CD4-positive, alpha-beta T cell (primary cell): ENCODE results near the gene ITPRIPL1. TPM values are rescaled to one million over a fixed set of nuclear protein-coding genes. Genes with fewer than 3 reads are reported as not detected.

Source experiments
- ATAC-seq: fragments of 200-7000 bp; cut with Tn5 transposase; one replicate; pipeline ENCODE4 v1.10.0; 2022; ENCODE audit warnings: mild to moderate bottlenecking; ENCODE audit not compliant: poor library complexity
- CTCF ChIA-PET: fragments of 350-600 bp; sonication (Branson Sonifier 250); formaldehyde crosslinking; loops from one replicate; lab custom pipeline; 2021; ENCODE audit warnings: antibody characterized with exemption, inconsistent platforms; lab: Charles Lee
- POLR2A ChIA-PET: fragments of 350-600 bp; sonication (Branson Sonifier 250); formaldehyde crosslinking; loops from one replicate; lab custom pipeline; 2021; ENCODE audit warnings: antibody characterized with exemption, inconsistent platforms; lab: Charles Lee
- DNase-seq, 14 experiments: peaks; one replicate each; pipeline ENCODE4 v3.0.0-alpha.2; 2013 to 2020; ENCODE audit warnings: mixed read lengths in 2 of 14
- H3K27ac ChIP-seq, 2 donors: one replicate each; pipeline versions ENCODE4 v1.5.1 to v1.7.0; 2013; ENCODE audit warnings: low read length in 2 of 2, low read depth in 1 of 2, mild to moderate bottlenecking in 1 of 2
- H3K27me3 ChIP-seq, 2 experiments: 1 replicate in 1 of 2; 2 replicates in 1 of 2; pipeline versions ENCODE4 v1.6.1 to v1.7.0; 2013; ENCODE audit warnings: low read length in 2 of 2, control low read depth in 1 of 2, mild to moderate bottlenecking in 1 of 2, moderate library complexity in 1 of 2; ENCODE audit not compliant: insufficient read depth in 2 of 2, control insufficient read depth in 1 of 2
- H3K36me3 ChIP-seq: one replicate; pipeline ENCODE4 v1.6.1; 2013; ENCODE audit warnings: low read length, control low read depth; ENCODE audit not compliant: insufficient read depth
- H3K4me1 ChIP-seq: one replicate; pipeline ENCODE4 v1.6.1; 2013; ENCODE audit warnings: low read length, control low read depth; ENCODE audit not compliant: insufficient read depth
- H3K4me3 ChIP-seq: one replicate; pipeline ENCODE4 v1.5.1; 2013; ENCODE audit warnings: mild to moderate bottlenecking, low read length, moderate library complexity
- H3K9me3 ChIP-seq, 2 experiments: 1 replicate in 1 of 2; 2 replicates in 1 of 2; pipeline versions ENCODE4 v1.6.1 to v1.7.0; 2013; ENCODE audit warnings: low read length in 2 of 2, mild to moderate bottlenecking in 2 of 2, control low read depth in 1 of 2, moderate library complexity in 1 of 2; ENCODE audit not compliant: control insufficient read depth in 1 of 2, insufficient read depth in 1 of 2
- H3K27ac Mint-ChIP-seq: one replicate; pipeline ENCODE4 v1.8.0; 2020; ENCODE audit warnings: mixed read lengths
- H3K27me3 Mint-ChIP-seq: one replicate; pipeline ENCODE4 v1.8.0; 2021; ENCODE audit warnings: mixed read lengths
- H3K36me3 Mint-ChIP-seq: one replicate; pipeline ENCODE4 v1.8.0; 2021; ENCODE audit warnings: low read depth, mixed read lengths
- H3K4me1 Mint-ChIP-seq: one replicate; pipeline ENCODE4 v1.8.0; 2021; ENCODE audit warnings: low read depth, mixed read lengths
- H3K4me3 Mint-ChIP-seq: one replicate; pipeline ENCODE4 v1.8.0; 2020; ENCODE audit warnings: mild to moderate bottlenecking, mixed read lengths
- H3K9me3 Mint-ChIP-seq: one replicate; pipeline ENCODE4 v1.8.0; 2020; ENCODE audit warnings: mixed read lengths
- intact Hi-C, 2 experiments: fragments of 100-400 bp; cut with DNase I in 1 of 2; cut with micrococcal nuclease in 1 of 2; formaldehyde crosslinking; loops; one replicate each; pipeline versions ENCODE4 v1.15.1 to v1.9.0; 2023 to 2025; cut with DNase I, micrococcal nuclease
- total RNA-seq, 174 experiments: library from RNA in 2 of 174; stranded (reverse) in 2 of 174; gene quantifications; one replicate each; pipeline ENCODE4 v1.2.3 and lab custom pipeline; 2021 to 2026
- TF ChIP-seq, protein P1 (sequence below): fragments of 200-600 bp; IDR thresholded peaks from one replicate; pipeline ENCODE4 v1.8.0; 2022; ENCODE audit warnings: antibody characterized with exemption, mild to moderate bottlenecking

Gene ITPRIPL1
- total RNA-seq, 2 experiments from 2014 or later = 5.1 to 5.7 TPM

DNA sequence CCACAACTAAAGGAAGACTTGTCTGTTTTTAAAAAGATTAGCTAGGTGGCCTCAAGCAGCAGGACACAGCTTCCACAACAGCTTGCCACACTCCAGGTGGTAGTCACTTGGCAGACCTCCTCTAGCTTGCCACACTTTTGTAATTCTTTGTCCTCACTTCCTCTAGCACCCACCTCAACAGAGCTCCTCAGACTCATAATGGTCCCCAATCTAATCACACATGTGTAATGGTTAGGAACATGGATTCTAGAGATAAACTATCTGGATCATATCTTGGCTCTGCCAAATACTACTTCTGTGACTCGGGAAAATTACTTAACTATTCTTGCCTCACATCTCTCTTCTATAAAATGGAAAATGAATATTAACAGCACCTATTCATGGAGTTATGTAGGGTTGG is 23.3 kb upstream of the ITPRIPL1 start:
- POLR2A ChIA-PET = no interaction called here
- no peaks in the 10 kb centered on the region for H3K27me3 ChIP-seq
- no peak overlapping the region for H3K27ac ChIP-seq
- no peaks in the 10 kb centered on the region for H3K9me3 ChIP-seq
- H3K27me3 Mint-ChIP-seq = no peaks in the 10 kb centered on the region
- peak overlapping the region; percentile 31 for H3K4me3 Mint-ChIP-seq
- H3K36me3 Mint-ChIP-seq = peaks cover 92% of the 10 kb centered on the region
- peaks cover 48% of the 10 kb centered on the region for H3K4me1 ChIP-seq
- TF ChIP-seq, protein P1, sequence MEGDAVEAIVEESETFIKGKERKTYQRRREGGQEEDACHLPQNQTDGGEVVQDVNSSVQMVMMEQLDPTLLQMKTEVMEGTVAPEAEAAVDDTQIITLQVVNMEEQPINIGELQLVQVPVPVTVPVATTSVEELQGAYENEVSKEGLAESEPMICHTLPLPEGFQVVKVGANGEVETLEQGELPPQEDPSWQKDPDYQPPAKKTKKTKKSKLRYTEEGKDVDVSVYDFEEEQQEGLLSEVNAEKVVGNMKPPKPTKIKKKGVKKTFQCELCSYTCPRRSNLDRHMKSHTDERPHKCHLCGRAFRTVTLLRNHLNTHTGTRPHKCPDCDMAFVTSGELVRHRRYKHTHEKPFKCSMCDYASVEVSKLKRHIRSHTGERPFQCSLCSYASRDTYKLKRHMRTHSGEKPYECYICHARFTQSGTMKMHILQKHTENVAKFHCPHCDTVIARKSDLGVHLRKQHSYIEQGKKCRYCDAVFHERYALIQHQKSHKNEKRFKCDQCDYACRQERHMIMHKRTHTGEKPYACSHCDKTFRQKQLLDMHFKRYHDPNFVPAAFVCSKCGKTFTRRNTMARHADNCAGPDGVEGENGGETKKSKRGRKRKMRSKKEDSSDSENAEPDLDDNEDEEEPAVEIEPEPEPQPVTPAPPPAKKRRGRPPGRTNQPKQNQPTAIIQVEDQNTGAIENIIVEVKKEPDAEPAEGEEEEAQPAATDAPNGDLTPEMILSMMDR = no peak
- peak overlapping the region; percentile 97 for H3K27ac Mint-ChIP-seq
- peaks cover 78% of the 10 kb centered on the region for H3K36me3 ChIP-seq
- H3K9me3 Mint-ChIP-seq = no peaks in the 10 kb centered on the region
- DNase-seq = no peak
- intact Hi-C loops = no loop called here
- no peak for ATAC-seq
- no peak overlapping the region for H3K4me3 ChIP-seq
- CTCF ChIA-PET = interaction anchor here (1.6 kb wide), 1 partner anchor 43 kb away, joined by 6 read pairs; no protein-coding TSS in a partner anchor
- H3K4me1 Mint-ChIP-seq = peaks cover 69% of the 10 kb centered on the region

DNA sequence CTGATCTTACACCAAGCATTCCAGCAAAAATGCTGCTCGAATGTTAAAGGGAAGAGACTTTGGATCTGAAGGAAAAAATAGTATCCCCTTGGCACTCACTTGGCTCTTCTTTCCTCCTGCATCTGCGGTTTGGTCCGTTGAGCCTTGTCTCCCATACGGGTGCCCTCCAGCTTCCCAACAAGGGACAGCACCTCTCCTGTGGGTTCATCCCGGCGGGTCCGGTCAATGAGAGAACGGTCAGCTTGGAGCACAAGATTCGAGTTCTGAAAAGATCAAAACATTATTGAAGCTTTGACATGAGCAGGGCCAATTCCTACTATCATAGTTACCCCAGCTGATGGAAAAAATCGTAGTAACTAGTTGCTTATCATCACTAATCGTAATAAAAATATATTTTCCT is 20.5 kb upstream of the ITPRIPL1 start:
- POLR2A ChIA-PET = interaction anchor here (0.9 to 4.2 kb wide), 12 partner anchors 9 to 658 kb away, joined by 3 to 59 read pairs (median 8); partner anchors contain the start of genes ITPRIPL1, NCAPH and STARD7
- TF ChIP-seq, protein P1 = no peak
- H3K27ac ChIP-seq = peak overlapping the region; percentile 97
- H3K36me3 ChIP-seq = peaks cover 51% of the 10 kb centered on the region
- CTCF ChIA-PET = interaction anchor here (1.0 to 1.9 kb wide), 6 partner anchors 10 to 103 kb away, joined by 3 to 9 read pairs (median 6); partner anchors contain the start of gene NCAPH
- intact Hi-C loops = loop anchor here (1.0 to 5.0 kb wide), 9 partner anchors 17 to 234 kb away; partner anchors contain the start of genes CIAO1 (in 2 of the 2) and ARID5A (in 1 of the 2)
- H3K27ac Mint-ChIP-seq = peak overlapping the region; percentile 97
- peak overlapping the region; percentile 100 for H3K4me3 ChIP-seq
- no peak for ATAC-seq
- H3K4me3 Mint-ChIP-seq = peak overlapping the region; percentile 94
- DNase-seq = no peak
- no peaks in the 10 kb centered on the region for H3K27me3 ChIP-seq
- H3K4me1 Mint-ChIP-seq = peaks cover 60% of the 10 kb centered on the region
- H3K9me3 Mint-ChIP-seq = no peaks in the 10 kb centered on the region
- peaks cover 48% of the 10 kb centered on the region for H3K4me1 ChIP-seq
- no peaks in the 10 kb centered on the region for H3K9me3 ChIP-seq
- H3K27me3 Mint-ChIP-seq = no peaks in the 10 kb centered on the region
- peaks cover 65% of the 10 kb centered on the region for H3K36me3 Mint-ChIP-seq

GRCh38 chr2:96305091-96305978 is 19.8 kb upstream of the ITPRIPL1 start, which contains the start of gene SNRNP200:
TSS of gene SNRNP200 (minus strand) at chr2:96305546. CDS start at chr2:96305437, 109 bp downstream.
- H3K4me1 ChIP-seq = peaks cover 48% of the 10 kb centered on the region
- H3K9me3 ChIP-seq = no peaks in the 10 kb centered on the region
- H3K27me3 ChIP-seq = no peaks in the 10 kb centered on the region
- H3K27ac Mint-ChIP-seq = peak within 1 kb of the TSS; percentile 97
- DNase-seq (peak; percentile 83 to 97 (median 88)), ATAC-seq (peak; percentile 83)
- peaks cover 46% of the 10 kb centered on the region for H3K36me3 ChIP-seq
- H3K4me1 Mint-ChIP-seq = peaks cover 58% of the 10 kb centered on the region
- TF ChIP-seq, protein P1 = no peak
- peaks cover 58% of the 10 kb centered on the region for H3K36me3 Mint-ChIP-seq
- H3K27ac ChIP-seq = peak within 1 kb of the TSS; percentile 97
- H3K4me3 Mint-ChIP-seq = peak within 1 kb of the TSS; percentile 94
- no peaks in the 10 kb centered on the region for H3K9me3 Mint-ChIP-seq
- CTCF ChIA-PET = interaction anchor here (1.0 to 1.9 kb wide), 6 partner anchors 11 to 102 kb away, joined by 3 to 9 read pairs (median 6); partner anchors contain the start of gene NCAPH
- H3K4me3 ChIP-seq = peak within 1 kb of the TSS; percentile 100
- no peaks in the 10 kb centered on the region for H3K27me3 Mint-ChIP-seq
- intact Hi-C loops = loop anchor here (1.0 to 5.0 kb wide), 9 partner anchors 16 to 233 kb away; partner anchors contain the start of genes CIAO1 (in 2 of the 2) and ARID5A (in 1 of the 2)
- POLR2A ChIA-PET = interaction anchor here (0.8 to 4.2 kb wide), 16 partner anchors 10 to 658 kb away, joined by 3 to 59 read pairs (median 5); partner anchors contain the start of genes ITPRIPL1, NCAPH and STARD7
